AG09309 (cell line): ENCODE measurements around the gene SCAPER.
"Not testable (repeated sequence)": the region's sequence is repeated elsewhere in the genome, so short reads cannot be mapped to it uniquely, and the experiment has no call there.

Source experiments
- DNase-seq: peaks from one replicate; pipeline ENCODE4 v3.0.0-alpha.2; 2010; ENCODE audit warnings: low read depth
- H3K4me3 ChIP-seq: 2 replicates; pipeline ENCODE4 v1.5.1; 2011; ENCODE audit warnings: mild to moderate bottlenecking, low read depth, low read length, moderate library complexity; ENCODE audit not compliant: control insufficient read depth
- CTCF ChIP-seq: IDR thresholded peaks from 2 replicates; pipeline ENCODE4 v1.5.1; 2011; ENCODE audit warnings: mild to moderate bottlenecking, low read depth, low read length, inconsistent platforms; ENCODE audit not compliant: insufficient read depth, control insufficient read depth; ENCODE audit errors: missing control alignments

Gene SCAPER

GRCh38 chr15:76863123-76863522 is 42.0 kb downstream of the SCAPER start:
- no peak for DNase-seq
- TF ChIP-seq CTCF, result no peak
- no peak overlapping the region for H3K4me3 ChIP-seq

- no peak for TF ChIP-seq CTCF
- H3K4me3 ChIP-seq, result no peak overlapping the region
- no peak for DNase-seq
Measured at GRCh38 chr15:76861815-76862397, 43.2 kb downstream of the SCAPER start.

GRCh38 chr15:76860201-76860600 is 44.9 kb downstream of the SCAPER start:
- H3K4me3 ChIP-seq, result no peak overlapping the region
- no peak for DNase-seq
- TF ChIP-seq CTCF, result no peak

GRCh38 chr15:76850367-76850766 is 54.8 kb downstream of the SCAPER start:
- not testable (repeated sequence) for H3K4me3 ChIP-seq, DNase-seq

GRCh38 chr15:76846782-76847181 is 58.4 kb downstream of the SCAPER start:
- DNase-seq, result no peak
- no peak for TF ChIP-seq CTCF
- H3K4me3 ChIP-seq, result no peak overlapping the region

- TF ChIP-seq CTCF, result no peak
- no peak for DNase-seq
- H3K4me3 ChIP-seq, result no peak overlapping the region
Measured at GRCh38 chr15:76844096-76844495, 61.0 kb downstream of the SCAPER start.

GRCh38 chr15:76843269-76843668 is 61.9 kb downstream of the SCAPER start:
- no peak overlapping the region for H3K4me3 ChIP-seq
- no peak for DNase-seq
- TF ChIP-seq CTCF, result no peak
